HepG2 (cell line): ENCODE measurements around the gene PELI3. TPM values are rescaled to one million over a fixed set of nuclear protein-coding genes. Genes with fewer than 3 reads are reported as not detected.

Experiments
- EEA1 ChIP-seq: sonication (generic); formaldehyde crosslinking; IDR thresholded peaks from 2 replicates; pipeline ENCODE4 v1.5.1; 2020; ENCODE audit warnings: mild to moderate bottlenecking, missing genetic modification reagents, borderline replicate concordance
- NFIB ChIP-seq: sonication (generic); formaldehyde crosslinking; IDR thresholded peaks from 2 replicates; pipeline ENCODE4 v1.9.0; 2021; ENCODE audit warnings: missing genetic modification reagents, mild to moderate bottlenecking, borderline replicate concordance
- PRMT3 ChIP-seq: sonication (generic); formaldehyde crosslinking; IDR thresholded peaks from 2 replicates; pipeline ENCODE4 v1.8.1; 2022; ENCODE audit warnings: low read depth, mild to moderate bottlenecking, moderate library complexity, missing genetic modification reagents, borderline replicate concordance
- SMARCC2 ChIP-seq: fragments of 450-650 bp; IDR thresholded peaks from 2 replicates; pipeline ENCODE4 v1.6.1; 2017; ENCODE audit warnings: antibody characterized with exemption, mild to moderate bottlenecking
- SNAPC2 ChIP-seq: sonication (generic); formaldehyde crosslinking; IDR thresholded peaks from 2 replicates; pipeline ENCODE4 v1.8.1; 2022; ENCODE audit warnings: mild to moderate bottlenecking, missing genetic modification reagents
- SNRNP70 ChIP-seq: fragments of 200-400 bp; formaldehyde crosslinking; IDR thresholded peaks from 2 replicates; pipeline ENCODE4 v1.6.1; 2017; ENCODE audit warnings: mild to moderate bottlenecking, low read depth, low read length, moderate library complexity
- SRF ChIP-seq: IDR thresholded peaks from 2 replicates; pipeline ENCODE4 v1.6.1; 2011; ENCODE audit warnings: mild to moderate bottlenecking, low read depth, low read length, moderate library complexity
- ZKSCAN1 ChIP-seq: fragments of 150-350 bp; IDR thresholded peaks from 2 replicates; pipeline ENCODE4 v1.6.1; 2014; ENCODE audit warnings: low read length
- ZNF543 ChIP-seq: sonication (generic); formaldehyde crosslinking; IDR thresholded peaks from 2 replicates; pipeline ENCODE4 v1.4.0; 2020; ENCODE audit warnings: mild to moderate bottlenecking, missing genetic modification reagents
- ZNF570 ChIP-seq: sonication (generic); formaldehyde crosslinking; IDR thresholded peaks from 2 replicates; pipeline ENCODE4 v1.4.0; 2020; ENCODE audit warnings: mild to moderate bottlenecking, missing genetic modification reagents, borderline replicate concordance
- ZNF589 ChIP-seq: sonication (generic); formaldehyde crosslinking; conservative IDR thresholded peaks from 2 replicates; pipeline ENCODE4 v1.8.0; 2022; ENCODE audit warnings: mild to moderate bottlenecking, moderate library complexity, missing genetic modification reagents
- ZNF775 ChIP-seq: sonication (generic); formaldehyde crosslinking; IDR thresholded peaks from 2 replicates; pipeline ENCODE4 v1.4.0; 2020; ENCODE audit warnings: missing genetic modification reagents, mild to moderate bottlenecking, moderate library complexity, borderline replicate concordance
- ZNF891 ChIP-seq: sonication (generic); formaldehyde crosslinking; IDR thresholded peaks from 2 replicates; pipeline ENCODE4 v1.5.0; 2020; ENCODE audit warnings: mild to moderate bottlenecking, missing genetic modification reagents
- polyA plus RNA-seq, 8 experiments: library from polyadenylated mRNA; depleted of rRNA in 3 of 8; stranded (reverse) in 7 of 8; unstranded in 1 of 8; fragments of >200 nt; fragmentation: Illumina TruSeq in 4 of 8; extraction: Trizol in 4 of 8; gene quantifications; 2 replicates each; pipeline versions ENCODE4 v1.2.1 to v1.2.3, GENCODE V29; 2011 to 2016; ENCODE audit warnings: low read depth in 4 of 8, missing spikeins in 1 of 8, mixed read lengths in 1 of 8; ENCODE audit not compliant: insufficient read depth in 1 of 8
- total RNA-seq, 5 experiments: library from RNA; depleted of rRNA; stranded (reverse); fragments of >200 nt; fragmentation: Illumina TruSeq; extraction: Trizol; gene quantifications; 2 replicates each; pipeline ENCODE4 v1.2.3, GENCODE V29; 2016; ENCODE audit warnings: low read depth in 1 of 5
- TF ChIP-seq, protein P1 (sequence below): sonication (generic); formaldehyde crosslinking; IDR thresholded peaks from 2 replicates; pipeline ENCODE4 v1.4.0; 2020; ENCODE audit warnings: missing genetic modification reagents
- TF ChIP-seq, protein P2 (sequence below): sonication (generic); formaldehyde crosslinking; IDR thresholded peaks from 2 replicates; pipeline ENCODE4 v1.4.0; 2020; ENCODE audit warnings: missing genetic modification reagents, borderline replicate concordance
- TF ChIP-seq, protein P3 (sequence below): sonication (generic); formaldehyde crosslinking; IDR thresholded peaks from 2 replicates; pipeline ENCODE4 v1.8.1; 2022; ENCODE audit warnings: mild to moderate bottlenecking, missing genetic modification reagents
- TF ChIP-seq, protein P4 (sequence below): sonication (generic); formaldehyde crosslinking; IDR thresholded peaks from 2 replicates; pipeline ENCODE4 v1.5.1; 2020; ENCODE audit warnings: mild to moderate bottlenecking, missing genetic modification reagents, borderline replicate concordance

Gene PELI3
- total and polyA plus RNA-seq, 2 of the 13 experiments (the other 11 are each of a cell fraction or from before 2014, with no cell fraction given), result 2.0 to 4.0 TPM

DNA sequence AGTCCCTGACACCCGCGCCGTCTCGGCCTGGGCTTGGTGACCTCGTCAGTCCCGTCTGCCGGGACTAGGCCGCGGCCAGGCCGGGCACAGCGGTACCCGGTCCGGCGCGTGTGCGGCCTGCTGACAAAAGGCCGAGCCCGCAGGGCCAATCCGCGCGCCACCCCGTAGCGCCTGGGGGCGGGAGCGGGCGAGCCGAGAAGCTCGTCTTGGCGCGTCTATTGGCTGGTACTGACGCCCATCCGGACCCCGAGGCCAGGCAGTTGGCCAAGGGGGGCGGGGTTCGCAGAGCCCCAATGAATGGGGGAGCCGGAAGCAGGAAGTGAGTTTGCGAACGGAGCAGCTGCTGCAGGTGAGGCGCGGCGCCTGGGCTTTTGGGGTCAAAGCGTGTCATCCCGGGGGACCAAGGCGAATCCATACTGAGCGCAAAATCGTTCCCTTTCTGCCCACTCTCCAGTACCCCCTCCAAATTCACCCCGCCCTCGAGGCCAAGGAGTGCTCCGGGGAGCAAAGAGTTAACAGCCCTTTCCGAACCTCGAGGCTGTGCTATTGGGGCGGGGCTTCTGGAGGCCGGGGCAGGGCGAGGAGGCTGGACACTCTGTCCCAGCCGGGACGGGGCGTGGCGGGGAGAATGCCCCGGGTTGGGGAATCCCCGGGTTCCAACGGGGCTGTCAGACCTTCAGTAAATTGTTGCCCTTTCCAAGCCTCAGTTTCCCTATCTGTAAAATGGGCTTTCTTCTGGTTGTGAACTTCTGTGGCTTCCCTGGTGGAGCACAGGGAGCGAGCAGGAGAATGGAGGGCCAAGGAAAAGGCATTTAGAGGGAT, 13.6 kb downstream of the PELI3 start, which contains the start of gene DPP3 (continued):
- TF ChIP-seq ZNF570 (CRISPR knock-in tag), result no peak
- no peak for TF ChIP-seq ZNF775 (CRISPR knock-in tag)
- 0 out of 2 replicates have a peak, but pooled peaks have one; percentile 48 for TF ChIP-seq NFIB (CRISPR knock-in tag)
- TF ChIP-seq SRF, result no peak
- TF ChIP-seq SNAPC2, result no peak
- peak; percentile 80; the same call in 1 of the 2 replicates for TF ChIP-seq PRMT3
- TF ChIP-seq, protein P1, sequence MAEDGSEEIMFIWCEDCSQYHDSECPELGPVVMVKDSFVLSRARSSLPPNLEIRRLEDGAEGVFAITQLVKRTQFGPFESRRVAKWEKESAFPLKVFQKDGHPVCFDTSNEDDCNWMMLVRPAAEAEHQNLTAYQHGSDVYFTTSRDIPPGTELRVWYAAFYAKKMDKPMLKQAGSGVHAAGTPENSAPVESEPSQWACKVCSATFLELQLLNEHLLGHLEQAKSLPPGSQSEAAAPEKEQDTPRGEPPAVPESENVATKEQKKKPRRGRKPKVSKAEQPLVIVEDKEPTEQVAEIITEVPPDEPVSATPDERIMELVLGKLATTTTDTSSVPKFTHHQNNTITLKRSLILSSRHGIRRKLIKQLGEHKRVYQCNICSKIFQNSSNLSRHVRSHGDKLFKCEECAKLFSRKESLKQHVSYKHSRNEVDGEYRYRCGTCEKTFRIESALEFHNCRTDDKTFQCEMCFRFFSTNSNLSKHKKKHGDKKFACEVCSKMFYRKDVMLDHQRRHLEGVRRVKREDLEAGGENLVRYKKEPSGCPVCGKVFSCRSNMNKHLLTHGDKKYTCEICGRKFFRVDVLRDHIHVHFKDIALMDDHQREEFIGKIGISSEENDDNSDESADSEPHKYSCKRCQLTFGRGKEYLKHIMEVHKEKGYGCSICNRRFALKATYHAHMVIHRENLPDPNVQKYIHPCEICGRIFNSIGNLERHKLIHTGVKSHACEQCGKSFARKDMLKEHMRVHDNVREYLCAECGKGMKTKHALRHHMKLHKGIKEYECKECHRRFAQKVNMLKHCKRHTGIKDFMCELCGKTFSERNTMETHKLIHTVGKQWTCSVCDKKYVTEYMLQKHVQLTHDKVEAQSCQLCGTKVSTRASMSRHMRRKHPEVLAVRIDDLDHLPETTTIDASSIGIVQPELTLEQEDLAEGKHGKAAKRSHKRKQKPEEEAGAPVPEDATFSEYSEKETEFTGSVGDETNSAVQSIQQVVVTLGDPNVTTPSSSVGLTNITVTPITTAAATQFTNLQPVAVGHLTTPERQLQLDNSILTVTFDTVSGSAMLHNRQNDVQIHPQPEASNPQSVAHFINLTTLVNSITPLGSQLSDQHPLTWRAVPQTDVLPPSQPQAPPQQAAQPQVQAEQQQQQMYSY (CRISPR knock-in tag), result no peak
- no peak for TF ChIP-seq EEA1 (CRISPR knock-in tag)
- TF ChIP-seq ZNF891 (CRISPR knock-in tag), result 0 out of 2 replicates have a peak, but pooled peaks have one; percentile 55
- no peak for TF ChIP-seq SNRNP70
- TF ChIP-seq, protein P2, sequence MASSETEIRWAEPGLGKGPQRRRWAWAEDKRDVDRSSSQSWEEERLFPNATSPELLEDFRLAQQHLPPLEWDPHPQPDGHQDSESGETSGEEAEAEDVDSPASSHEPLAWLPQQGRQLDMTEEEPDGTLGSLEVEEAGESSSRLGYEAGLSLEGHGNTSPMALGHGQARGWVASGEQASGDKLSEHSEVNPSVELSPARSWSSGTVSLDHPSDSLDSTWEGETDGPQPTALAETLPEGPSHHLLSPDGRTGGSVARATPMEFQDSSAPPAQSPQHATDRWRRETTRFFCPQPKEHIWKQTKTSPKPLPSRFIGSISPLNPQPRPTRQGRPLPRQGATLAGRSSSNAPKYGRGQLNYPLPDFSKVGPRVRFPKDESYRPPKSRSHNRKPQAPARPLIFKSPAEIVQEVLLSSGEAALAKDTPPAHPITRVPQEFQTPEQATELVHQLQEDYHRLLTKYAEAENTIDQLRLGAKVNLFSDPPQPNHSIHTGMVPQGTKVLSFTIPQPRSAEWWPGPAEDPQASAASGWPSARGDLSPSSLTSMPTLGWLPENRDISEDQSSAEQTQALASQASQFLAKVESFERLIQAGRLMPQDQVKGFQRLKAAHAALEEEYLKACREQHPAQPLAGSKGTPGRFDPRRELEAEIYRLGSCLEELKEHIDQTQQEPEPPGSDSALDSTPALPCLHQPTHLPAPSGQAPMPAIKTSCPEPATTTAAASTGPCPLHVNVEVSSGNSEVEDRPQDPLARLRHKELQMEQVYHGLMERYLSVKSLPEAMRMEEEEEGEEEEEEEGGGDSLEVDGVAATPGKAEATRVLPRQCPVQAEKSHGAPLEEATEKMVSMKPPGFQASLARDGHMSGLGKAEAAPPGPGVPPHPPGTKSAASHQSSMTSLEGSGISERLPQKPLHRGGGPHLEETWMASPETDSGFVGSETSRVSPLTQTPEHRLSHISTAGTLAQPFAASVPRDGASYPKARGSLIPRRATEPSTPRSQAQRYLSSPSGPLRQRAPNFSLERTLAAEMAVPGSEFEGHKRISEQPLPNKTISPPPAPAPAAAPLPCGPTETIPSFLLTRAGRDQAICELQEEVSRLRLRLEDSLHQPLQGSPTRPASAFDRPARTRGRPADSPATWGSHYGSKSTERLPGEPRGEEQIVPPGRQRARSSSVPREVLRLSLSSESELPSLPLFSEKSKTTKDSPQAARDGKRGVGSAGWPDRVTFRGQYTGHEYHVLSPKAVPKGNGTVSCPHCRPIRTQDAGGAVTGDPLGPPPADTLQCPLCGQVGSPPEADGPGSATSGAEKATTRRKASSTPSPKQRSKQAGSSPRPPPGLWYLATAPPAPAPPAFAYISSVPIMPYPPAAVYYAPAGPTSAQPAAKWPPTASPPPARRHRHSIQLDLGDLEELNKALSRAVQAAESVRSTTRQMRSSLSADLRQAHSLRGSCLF (CRISPR knock-in tag), result no peak
- TF ChIP-seq ZNF589, result peak; percentile 82
- no peak for TF ChIP-seq SMARCC2
- no peak for TF ChIP-seq ZNF543 (CRISPR knock-in tag)
- TF ChIP-seq, protein P3, sequence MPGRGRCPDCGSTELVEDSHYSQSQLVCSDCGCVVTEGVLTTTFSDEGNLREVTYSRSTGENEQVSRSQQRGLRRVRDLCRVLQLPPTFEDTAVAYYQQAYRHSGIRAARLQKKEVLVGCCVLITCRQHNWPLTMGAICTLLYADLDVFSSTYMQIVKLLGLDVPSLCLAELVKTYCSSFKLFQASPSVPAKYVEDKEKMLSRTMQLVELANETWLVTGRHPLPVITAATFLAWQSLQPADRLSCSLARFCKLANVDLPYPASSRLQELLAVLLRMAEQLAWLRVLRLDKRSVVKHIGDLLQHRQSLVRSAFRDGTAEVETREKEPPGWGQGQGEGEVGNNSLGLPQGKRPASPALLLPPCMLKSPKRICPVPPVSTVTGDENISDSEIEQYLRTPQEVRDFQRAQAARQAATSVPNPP (CRISPR knock-in tag), result no peak
- no peak for TF ChIP-seq ZKSCAN1
- TF ChIP-seq, protein P4, sequence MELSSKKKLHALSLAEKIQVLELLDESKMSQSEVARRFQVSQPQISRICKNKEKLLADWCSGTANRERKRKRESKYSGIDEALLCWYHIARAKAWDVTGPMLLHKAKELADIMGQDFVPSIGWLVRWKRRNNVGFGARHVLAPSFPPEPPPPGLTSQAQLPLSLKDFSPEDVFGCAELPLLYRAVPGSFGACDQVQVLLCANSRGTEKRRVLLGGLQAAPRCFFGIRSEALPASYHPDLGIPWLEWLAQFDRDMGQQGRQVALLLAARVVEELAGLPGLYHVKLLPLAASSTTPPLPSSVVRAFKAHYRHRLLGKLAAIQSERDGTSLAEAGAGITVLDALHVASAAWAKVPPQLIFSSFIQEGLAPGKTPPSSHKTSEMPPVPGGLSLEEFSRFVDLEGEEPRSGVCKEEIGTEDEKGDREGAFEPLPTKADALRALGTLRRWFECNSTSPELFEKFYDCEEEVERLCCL, result no peak
